T-helper 17 cell (primary cell): ENCODE measurements around the gene PHLPP2. TPM values are rescaled to one million over a fixed set of nuclear protein-coding genes. Genes with fewer than 3 reads are reported as not detected.
"Not testable (repeated sequence)": the region's sequence is repeated elsewhere in the genome, so short reads cannot be mapped to it uniquely, and the experiment has no call there.

Source experiments
- ATAC-seq: fragments of 150-1000 bp; cut with Tn5 transposase; 2 replicates; pipeline ENCODE4 v1.10.0; 2021; ENCODE audit warnings: mild to moderate bottlenecking, moderate library complexity
- DNase-seq, 3 donors: peaks; one replicate each; pipeline versions ENCODE4 v3.0.0 to v3.0.0-alpha.2; 2020 to 2021
- H3K9me3 ChIP-seq: one replicate; pipeline ENCODE4 v1.7.0; 2013; ENCODE audit warnings: low read length, mild to moderate bottlenecking; ENCODE audit not compliant: control insufficient read depth, poor library complexity, severe bottlenecking
- H3K27ac Mint-ChIP-seq: one replicate; pipeline ENCODE4 v1.8.0; 2022; ENCODE audit warnings: mild to moderate bottlenecking, moderate library complexity, mixed read lengths
- H3K27me3 Mint-ChIP-seq: one replicate; pipeline ENCODE4 v1.8.0; 2022; ENCODE audit warnings: mixed read lengths
- H3K36me3 Mint-ChIP-seq: one replicate; pipeline ENCODE4 v1.8.0; 2022; ENCODE audit warnings: low read depth, mixed read lengths
- H3K4me1 Mint-ChIP-seq: one replicate; pipeline ENCODE4 v1.8.0; 2022; ENCODE audit warnings: mild to moderate bottlenecking, mixed read lengths
- H3K4me3 Mint-ChIP-seq: one replicate; pipeline ENCODE4 v1.8.0; 2022; ENCODE audit warnings: mild to moderate bottlenecking, moderate library complexity, mixed read lengths
- total RNA-seq, 4 donors: library from RNA in 2 of 4; stranded (reverse) in 2 of 4; gene quantifications; one replicate each; pipeline ENCODE4 v1.2.3 and lab custom pipeline; 2022 to 2026

Gene PHLPP2
- total RNA-seq, 2 donors from 2014 or later: 9.3 to 10.2 TPM

DNA sequence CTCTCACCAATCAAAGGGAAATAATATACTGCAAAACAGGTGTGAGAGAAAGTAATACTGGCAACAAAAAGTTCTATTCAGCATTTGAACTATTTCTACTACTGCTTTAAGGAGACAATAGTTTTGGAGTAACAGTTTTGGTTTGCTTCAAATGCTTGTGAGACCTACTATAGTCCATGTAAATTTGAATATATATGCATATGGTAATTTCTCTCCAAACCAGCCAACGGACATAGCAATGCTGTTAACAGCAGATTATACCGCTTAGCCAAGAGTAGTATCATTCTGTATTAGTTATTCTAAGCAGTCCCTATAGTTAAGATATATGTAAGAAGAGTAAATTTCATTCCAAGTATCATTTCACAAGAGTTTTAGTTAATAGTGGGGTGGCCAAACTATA, 18.5 kb downstream of the PHLPP2 start:
- peaks cover 6% of the 10 kb centered on the region for H3K4me1 Mint-ChIP-seq
- no peaks in the 10 kb centered on the region for H3K36me3 Mint-ChIP-seq
- H3K27me3 Mint-ChIP-seq: no peaks in the 10 kb centered on the region
- ATAC-seq (no peak), DNase-seq (no peak)
- H3K27ac Mint-ChIP-seq: no peak overlapping the region
- no peaks in the 10 kb centered on the region for H3K9me3 ChIP-seq
- H3K4me3 Mint-ChIP-seq: no peak overlapping the region

DNA sequence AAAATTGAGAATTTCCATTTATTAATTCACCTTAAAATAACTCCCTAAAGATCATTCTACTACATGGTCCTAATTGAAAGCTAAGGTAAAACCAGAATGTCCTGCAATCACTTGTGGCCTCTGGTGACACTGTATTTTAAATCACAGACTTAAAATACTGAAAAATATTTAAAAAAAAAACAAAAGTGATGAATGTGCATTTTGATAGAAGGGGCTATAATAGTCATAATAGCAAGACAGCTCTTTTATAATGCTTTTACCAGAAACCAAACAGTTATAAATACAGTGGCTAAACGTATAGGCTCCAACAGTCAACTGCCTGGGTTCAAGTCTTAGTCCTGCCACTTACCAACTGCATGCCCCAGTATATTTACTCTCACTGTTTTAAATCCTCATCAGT, 21.2 kb downstream of the PHLPP2 start:
- Mint-ChIP-seq H3K36me3 (no peaks in the 10 kb centered on the region), H3K27me3 (no peaks in the 10 kb centered on the region)
- no peak for ATAC-seq

GRCh38 chr16:71700831-71701230, 23.7 kb downstream of the PHLPP2 start:
- no peak for ATAC-seq
- DNase-seq: no peak
- no peaks in the 10 kb centered on the region for H3K9me3 ChIP-seq
- no peaks in the 10 kb centered on the region for H3K36me3 Mint-ChIP-seq
- peaks cover 14% of the 10 kb centered on the region for H3K4me1 Mint-ChIP-seq
- H3K27ac Mint-ChIP-seq: no peak overlapping the region
- H3K4me3 Mint-ChIP-seq: no peak overlapping the region
- H3K27me3 Mint-ChIP-seq: no peaks in the 10 kb centered on the region

More for the DNA sequence above, 21.2 kb downstream of the PHLPP2 start:
- H3K4me1 Mint-ChIP-seq: peaks cover 9% of the 10 kb centered on the region
- H3K27ac Mint-ChIP-seq: no peak overlapping the region
- H3K4me3 Mint-ChIP-seq: no peak overlapping the region
- no peaks in the 10 kb centered on the region for H3K9me3 ChIP-seq
- no peak for DNase-seq

- H3K36me3 Mint-ChIP-seq: peaks cover 1% of the 10 kb centered on the region
- ATAC-seq (no peak), DNase-seq (no peak)
- H3K27ac Mint-ChIP-seq: no peak overlapping the region
- H3K4me1 Mint-ChIP-seq: peaks cover 10% of the 10 kb centered on the region
- H3K4me3 Mint-ChIP-seq: no peak overlapping the region
- H3K9me3 ChIP-seq: no peaks in the 10 kb centered on the region
- H3K27me3 Mint-ChIP-seq: no peaks in the 10 kb centered on the region
Observed at GRCh38 chr16:71698491-71698890, 26.0 kb downstream of the PHLPP2 start.

DNA sequence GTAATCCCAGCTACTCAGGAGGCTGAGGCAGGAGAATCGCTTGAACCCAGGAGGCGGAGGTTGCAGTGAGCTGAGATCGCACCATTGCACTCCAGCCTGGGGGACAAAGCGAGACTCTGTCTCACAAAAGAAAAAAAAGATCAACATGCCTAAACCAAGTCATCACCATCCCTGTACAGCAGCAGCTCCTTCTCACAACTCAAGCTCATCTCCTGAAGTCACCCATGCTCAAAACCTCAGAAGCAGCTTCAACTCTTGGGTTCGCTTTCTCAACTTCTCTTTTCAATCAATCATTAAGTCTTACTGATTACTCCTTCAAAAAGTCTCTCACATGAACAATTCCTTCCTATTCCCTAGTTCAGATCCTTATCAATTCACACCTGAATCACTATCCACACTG, 31.3 kb downstream of the PHLPP2 start:
- H3K9me3 ChIP-seq: no peaks in the 10 kb centered on the region
- peaks cover 12% of the 10 kb centered on the region for H3K36me3 Mint-ChIP-seq
- no peak overlapping the region for H3K4me3 Mint-ChIP-seq
- H3K4me1 Mint-ChIP-seq: peaks cover 15% of the 10 kb centered on the region
- H3K27me3 Mint-ChIP-seq: no peaks in the 10 kb centered on the region
- ATAC-seq: no peak
- DNase-seq: no peak
- H3K27ac Mint-ChIP-seq: no peak overlapping the region

GRCh38 chr16:71689901-71690300, 34.6 kb downstream of the PHLPP2 start:
- ATAC-seq (no peak), DNase-seq (no peak)
- no peak overlapping the region for H3K4me3 Mint-ChIP-seq
- peaks cover 15% of the 10 kb centered on the region for H3K36me3 Mint-ChIP-seq
- no peak overlapping the region for H3K27ac Mint-ChIP-seq
- peaks cover 9% of the 10 kb centered on the region for H3K4me1 Mint-ChIP-seq
- H3K9me3 ChIP-seq: no peaks in the 10 kb centered on the region
- H3K27me3 Mint-ChIP-seq: no peaks in the 10 kb centered on the region

GRCh38 chr16:71687861-71688260, 36.6 kb downstream of the PHLPP2 start:
- DNase-seq (no peak), ATAC-seq (no peak)
- peaks cover 6% of the 10 kb centered on the region for H3K4me1 Mint-ChIP-seq
- no peaks in the 10 kb centered on the region for H3K9me3 ChIP-seq
- no peak overlapping the region for H3K27ac Mint-ChIP-seq
- H3K4me3 Mint-ChIP-seq: no peak overlapping the region
- H3K36me3 Mint-ChIP-seq: peaks cover 12% of the 10 kb centered on the region
- no peaks in the 10 kb centered on the region for H3K27me3 Mint-ChIP-seq

DNA sequence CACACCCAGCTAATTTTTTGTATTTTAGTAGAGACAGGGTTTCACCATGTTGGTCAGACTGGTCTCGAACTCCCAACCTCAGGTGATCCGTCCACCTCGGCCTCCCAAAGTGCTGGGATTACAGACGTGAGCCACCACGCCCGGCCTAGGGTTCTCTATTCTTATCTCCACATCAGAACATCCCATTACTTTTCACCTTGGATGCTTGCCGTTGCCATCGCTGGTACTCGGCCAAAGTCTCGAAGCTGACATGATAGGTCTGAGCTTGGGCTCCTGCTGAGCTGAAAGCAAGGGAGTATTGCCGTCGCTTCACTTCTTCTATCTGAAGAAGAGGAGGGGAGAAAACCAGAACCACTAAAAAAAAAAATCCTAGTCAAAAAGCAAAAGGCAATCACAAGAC, 40.2 kb downstream of the PHLPP2 start:
- not testable (repeated sequence) for H3K4me1 Mint-ChIP-seq, H3K27ac Mint-ChIP-seq, H3K27me3 Mint-ChIP-seq, DNase-seq, H3K9me3 ChIP-seq, H3K4me3 Mint-ChIP-seq, ATAC-seq
- peaks cover 11% of the 10 kb centered on the region for H3K36me3 Mint-ChIP-seq

- H3K4me1 Mint-ChIP-seq: peaks cover 2% of the 10 kb centered on the region
- H3K27ac Mint-ChIP-seq: no peak overlapping the region
- H3K9me3 ChIP-seq: no peaks in the 10 kb centered on the region
- H3K4me3 Mint-ChIP-seq: no peak overlapping the region
- DNase-seq (no peak), ATAC-seq (no peak)
- peaks cover 5% of the 10 kb centered on the region for H3K36me3 Mint-ChIP-seq
- H3K27me3 Mint-ChIP-seq: no peaks in the 10 kb centered on the region
Observed at GRCh38 chr16:71681360-71681759, 43.1 kb downstream of the PHLPP2 start.

DNA sequence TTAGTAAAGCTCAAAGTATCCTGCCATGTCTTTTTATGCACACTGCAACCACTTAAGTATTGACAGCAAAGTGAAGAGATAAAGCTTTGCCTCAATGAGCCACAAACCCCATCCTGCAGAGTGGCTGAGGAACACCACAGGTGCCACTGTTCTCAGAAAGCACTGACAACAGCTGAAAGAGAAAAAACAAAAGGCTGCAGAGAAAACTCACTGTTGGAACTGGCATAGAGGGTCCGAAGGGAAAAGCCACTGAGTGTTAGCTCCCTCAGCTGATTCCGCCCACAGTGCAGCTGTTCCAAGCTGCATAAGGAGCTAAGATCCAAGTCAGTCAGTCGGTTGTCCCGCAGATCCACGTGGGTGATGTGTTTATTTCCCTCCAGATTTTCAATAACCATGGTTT, 48.3 kb downstream of the PHLPP2 start:
- DNase-seq (no peak), ATAC-seq (no peak)
- Mint-ChIP-seq H3K4me1 (peaks cover 2% of the 10 kb centered on the region), H3K27ac (no peak overlapping the region), H3K27me3 (no peaks in the 10 kb centered on the region), H3K4me3 (no peak overlapping the region), H3K36me3 (peaks cover 2% of the 10 kb centered on the region)
- H3K9me3 ChIP-seq: no peaks in the 10 kb centered on the region

GRCh38 chr16:71675380-71675779, 49.1 kb downstream of the PHLPP2 start:
- no peak overlapping the region for H3K27ac Mint-ChIP-seq
- peaks cover 5% of the 10 kb centered on the region for H3K36me3 Mint-ChIP-seq
- DNase-seq: no peak
- H3K27me3 Mint-ChIP-seq: no peaks in the 10 kb centered on the region
- no peak for ATAC-seq
- H3K4me3 Mint-ChIP-seq: no peak overlapping the region
- H3K4me1 Mint-ChIP-seq: peaks cover 4% of the 10 kb centered on the region
- H3K9me3 ChIP-seq: no peaks in the 10 kb centered on the region

DNA sequence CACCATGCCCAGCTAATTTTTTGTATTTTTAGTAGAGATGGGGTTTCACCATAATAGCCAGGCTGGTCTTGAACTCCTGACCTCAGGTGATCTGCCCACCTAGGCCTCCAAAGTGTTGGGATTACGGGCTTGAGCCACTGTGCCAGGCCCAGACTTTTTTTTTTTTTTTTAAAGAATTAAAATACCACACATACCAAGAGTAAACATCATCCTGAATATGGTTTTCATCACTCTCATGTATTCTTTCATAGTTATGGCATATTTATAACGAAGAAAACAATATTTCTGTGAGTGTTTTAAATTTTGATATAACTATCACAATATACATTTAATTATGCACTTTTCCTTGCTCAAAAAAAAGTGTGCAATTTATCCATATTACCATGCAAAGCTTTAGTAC, 50.3 kb downstream of the PHLPP2 start:
- no peak for DNase-seq
- no peaks in the 10 kb centered on the region for H3K9me3 ChIP-seq
- Mint-ChIP-seq H3K4me1 (peaks cover 9% of the 10 kb centered on the region), H3K36me3 (peaks cover 16% of the 10 kb centered on the region), H3K27ac (no peak overlapping the region), H3K27me3 (no peaks in the 10 kb centered on the region), H3K4me3 (no peak overlapping the region)
- no peak for ATAC-seq

GRCh38 chr16:71673582-71673973, 50.9 kb downstream of the PHLPP2 start:
- Mint-ChIP-seq H3K27ac (no peak overlapping the region), H3K27me3 (no peaks in the 10 kb centered on the region), H3K4me3 (no peak overlapping the region), H3K36me3 (peaks cover 20% of the 10 kb centered on the region), H3K4me1 (peaks cover 9% of the 10 kb centered on the region)
- no peaks in the 10 kb centered on the region for H3K9me3 ChIP-seq
- DNase-seq (no peak), ATAC-seq (no peak)

DNA sequence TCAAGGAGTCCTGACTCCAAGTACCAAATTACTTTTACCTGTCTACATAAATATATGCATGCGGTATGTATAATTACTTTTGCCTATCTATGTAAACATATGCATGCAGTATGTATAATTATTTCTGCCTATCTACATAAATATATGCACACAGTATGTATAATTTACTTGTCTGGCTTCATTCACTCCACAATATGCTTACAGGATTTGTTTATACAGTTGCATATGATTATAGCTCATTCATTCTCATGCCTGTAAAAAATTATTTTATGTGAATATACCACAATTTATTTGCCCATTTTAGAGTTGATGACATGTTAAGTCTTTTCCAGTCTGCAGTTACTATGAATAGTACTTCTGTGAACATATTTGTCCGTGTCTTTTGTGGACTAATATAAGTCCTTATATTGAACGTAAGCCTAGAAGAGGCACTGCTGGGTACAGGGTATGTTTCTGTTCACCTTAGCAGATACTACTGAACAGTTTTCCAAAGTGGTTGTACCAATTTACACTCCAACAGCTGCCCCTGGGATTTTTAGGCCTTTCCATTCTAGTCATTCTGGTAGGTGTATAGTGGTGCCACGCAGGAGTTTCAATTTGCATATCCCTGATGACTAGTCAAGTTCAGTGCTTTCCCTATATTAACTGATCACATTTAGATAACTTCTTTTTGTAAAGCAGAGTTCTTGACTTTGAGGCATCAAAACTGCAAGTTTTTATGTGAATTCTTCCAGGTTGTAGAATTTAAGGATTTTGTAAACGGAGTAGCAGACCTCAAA, 51.5 kb downstream of the PHLPP2 start:
- ATAC-seq: no peak
- H3K9me3 ChIP-seq: no peaks in the 10 kb centered on the region
- Mint-ChIP-seq H3K4me1 (peaks cover 9% of the 10 kb centered on the region), H3K36me3 (peaks cover 20% of the 10 kb centered on the region), H3K27me3 (no peaks in the 10 kb centered on the region), H3K4me3 (no peak overlapping the region), H3K27ac (no peak overlapping the region)
- no peak for DNase-seq
